ENCODE results near the gene STEEP1. TPM values are rescaled to one million over a fixed set of nuclear protein-coding genes. Genes with fewer than 3 reads are reported as not detected.
A peak's percentile ranks its signal among the peaks of the same experiment; 100 is the strongest.

Gene STEEP1
- total and polyA plus RNA-seq, 9 donors = 18.9 to 51.9 (median 22.4) TPM

GRCh38 chrX:119605464-119606279 is 40.5 kb upstream of the STEEP1 start:
- peak; percentile 37 to 62 (median 59) for DNase-seq
- Histone ChIP-seq H3K9me3 (no peaks in the 10 kb centered on the region), H3K4me3 (peak overlapping the region; percentile 43), H3K4me1 (ENCODE audit: insufficient read depth) (no peaks in the 10 kb centered on the region), H3K27me3 (no peaks in the 10 kb centered on the region), H3K36me3 (no peaks in the 10 kb centered on the region), H3K27ac (peak overlapping the region; percentile 87 to 89)
- intact Hi-C loops (cut with DNase I) = no loop called here
- 27 to 40% (median 33%) methylated on average over 66 to 68 of the region's 68 CpGs for WGBS, 3 donors
- TF ChIP-seq CTCF (IDR thresholded peaks at IDR 0.05) (no peak), EP300 (IDR thresholded peaks at IDR 0.05) (no peak), POLR2A (IDR thresholded peaks at IDR 0.05) (no peak)

GRCh38 chrX:119604766-119605463 is 39.7 kb upstream of the STEEP1 start:
- Histone ChIP-seq H3K27me3 (no peaks in the 10 kb centered on the region), H3K4me3 (peak overlapping the region; percentile 43), H3K27ac (peak overlapping the region; percentile 87 to 89), H3K4me1 (ENCODE audit: insufficient read depth) (no peaks in the 10 kb centered on the region), H3K9me3 (no peaks in the 10 kb centered on the region), H3K36me3 (no peaks in the 10 kb centered on the region)
- WGBS, 3 donors = 29 to 45% (median 40%) methylated on average over 17 of the region's 17 CpGs
- no peak for DNase-seq
- intact Hi-C loops (cut with DNase I) = no loop called here
- TF ChIP-seq CTCF (IDR thresholded peaks at IDR 0.05) (no peak), EP300 (IDR thresholded peaks at IDR 0.05) (no peak), POLR2A (IDR thresholded peaks at IDR 0.05) (no peak)

GRCh38 chrX:119602701-119603255 is 37.6 kb upstream of the STEEP1 start:
- DNase-seq = no peak
- H3K27ac ChIP-seq = no peak overlapping the region
- no peak overlapping the region for H3K4me3 ChIP-seq
- H3K36me3 ChIP-seq = no peaks in the 10 kb centered on the region
- no peaks in the 10 kb centered on the region for H3K9me3 ChIP-seq
- 50 to 61% (median 50%) methylated on average over 9 of the region's 9 CpGs for WGBS, 3 donors
- intact Hi-C loops (cut with DNase I) = no loop called here
- H3K27me3 ChIP-seq = no peaks in the 10 kb centered on the region
- no peaks in the 10 kb centered on the region for H3K4me1 ChIP-seq (ENCODE audit: insufficient read depth)
- TF ChIP-seq POLR2A (IDR thresholded peaks at IDR 0.05) = no peak
- no peak for TF ChIP-seq CTCF (IDR thresholded peaks at IDR 0.05)
- TF ChIP-seq EP300 (IDR thresholded peaks at IDR 0.05) = no peak

GRCh38 chrX:119589810-119590209 is 24.6 kb upstream of the STEEP1 start:
- WGBS, 3 donors = 89 to 92% (median 91%) methylated on average over 5 of the region's 5 CpGs
- Histone ChIP-seq H3K4me1 (ENCODE audit: insufficient read depth) (no peaks in the 10 kb centered on the region), H3K27ac (no peak overlapping the region), H3K4me3 (no peak overlapping the region), H3K36me3 (no peaks in the 10 kb centered on the region), H3K9me3 (no peaks in the 10 kb centered on the region), H3K27me3 (no peaks in the 10 kb centered on the region)
- TF ChIP-seq CTCF (IDR thresholded peaks at IDR 0.05) (no peak), POLR2A (IDR thresholded peaks at IDR 0.05) (no peak), EP300 (IDR thresholded peaks at IDR 0.05) (no peak)
- DNase-seq = no peak
- intact Hi-C loops (cut with DNase I) = no loop called here
